ENCODE results near the gene HSD11B2. TPM values are rescaled to one million over a fixed set of nuclear protein-coding genes. Genes with fewer than 3 reads are reported as not detected.

Gene HSD11B2
- total and polyA plus RNA-seq, 2 donors (not counting 1 experiment from before 2014, with no cell fraction given) = 0.15 TPM; not detected in 1

- peaks cover 5% of the 10 kb centered on the region for H3K4me1 ChIP-seq (ENCODE audit: control insufficient read depth, extremely low read depth, insufficient read depth, low read length)
- H3K79me2 ChIP-seq (ENCODE audit: control insufficient read depth, insufficient read depth, low read length) = peaks cover 65% of the 10 kb centered on the region
- peaks cover 4% of the 10 kb centered on the region for H4K20me1 ChIP-seq (ENCODE audit: control insufficient read depth, extremely low read depth, insufficient read depth, low read length)
- no peak overlapping the region for H3K27ac ChIP-seq (ENCODE audit: insufficient read depth, low read length)
- no peaks in the 10 kb centered on the region for H3K36me3 ChIP-seq (ENCODE audit: control insufficient read depth, insufficient read depth, low read length)
- no peak for TF ChIP-seq CTCF (conservative IDR thresholded peaks at IDR 0.05 in 1 of 2, IDR thresholded peaks at IDR 0.05 in 1 of 2; ENCODE audit: low read depth in 1 of 2, low read length in 2 of 2)
- TF ChIP-seq EZH2 (IDR thresholded peaks at IDR 0.05; ENCODE audit: low read length, missing control alignments) = no peak
- no peak overlapping the region for H3K9ac ChIP-seq (ENCODE audit: insufficient read depth, low read length)
- H3K4me3 ChIP-seq (replicated peaks in 1 of 4; ENCODE audit: control extremely low read depth in 1 of 4, insufficient read depth in 1 of 4, low read depth in 3 of 4, low read length in 4 of 4) = no peak overlapping the region
- no peak for DNase-seq (ENCODE audit: low read depth in 2 of 2)
- no peak overlapping the region for H2AFZ ChIP-seq (ENCODE audit: low read length)
- H3K4me2 ChIP-seq (ENCODE audit: extremely low read depth, insufficient read depth, low read length) = no peak overlapping the region
- no peaks in the 10 kb centered on the region for H3K27me3 ChIP-seq (ENCODE audit: control insufficient read depth, insufficient read depth, low read length)
- no peaks in the 10 kb centered on the region for H3K9me3 ChIP-seq (ENCODE audit: control insufficient read depth, insufficient read depth, low read depth, low read length)
Observed at GRCh38 chr16:67474551-67475455, 43.9 kb downstream of the HSD11B2 start.

GRCh38 chr16:67477960-67478554 is 47.1 kb downstream of the HSD11B2 start:
- Histone ChIP-seq H4K20me1 (ENCODE audit: control insufficient read depth, extremely low read depth, insufficient read depth, low read length) (peaks cover under 1% of the 10 kb centered on the region), H2AFZ (ENCODE audit: low read length) (no peak overlapping the region)
- no peak for TF ChIP-seq CTCF (conservative IDR thresholded peaks at IDR 0.05 in 1 of 2, IDR thresholded peaks at IDR 0.05 in 1 of 2; ENCODE audit: low read depth in 1 of 2, low read length in 2 of 2)
- TF ChIP-seq EZH2 (IDR thresholded peaks at IDR 0.05; ENCODE audit: low read length, missing control alignments) = no peak

GRCh38 chr16:67480833-67481560 is 50.1 kb downstream of the HSD11B2 start, which contains the start of gene ATP6V0D1:
Gene ATP6V0D1 (minus strand): TSS chr16:67481157. CDS start chr16:67481086, 71 bp downstream.
- TF ChIP-seq CTCF (conservative IDR thresholded peaks at IDR 0.05 in 1 of 2, IDR thresholded peaks at IDR 0.05 in 1 of 2; ENCODE audit: low read depth in 1 of 2, low read length in 2 of 2) (peak; percentile 72 to 79), EZH2 (IDR thresholded peaks at IDR 0.05; ENCODE audit: low read length, missing control alignments) (no peak)
- peak within 1 kb of the TSS; percentile 98 for H3K9ac ChIP-seq (ENCODE audit: insufficient read depth, low read length)
- DNase-seq (ENCODE audit: low read depth in 2 of 2) = peak; percentile 95 to 98
- no peaks in the 10 kb centered on the region for H3K9me3 ChIP-seq (ENCODE audit: control insufficient read depth, insufficient read depth, low read depth, low read length)
- no peaks in the 10 kb centered on the region for H3K27me3 ChIP-seq (ENCODE audit: control insufficient read depth, insufficient read depth, low read length)
- H3K4me3 ChIP-seq (replicated peaks in 1 of 4; ENCODE audit: control extremely low read depth in 1 of 4, insufficient read depth in 1 of 4, low read depth in 3 of 4, low read length in 4 of 4) = peak within 1 kb of the TSS; percentile 91 to 100 (median 99)
- peak within 1 kb of the TSS; percentile 99 for H3K4me2 ChIP-seq (ENCODE audit: extremely low read depth, insufficient read depth, low read length)
- peak within 1 kb of the TSS; percentile 92 for H2AFZ ChIP-seq (ENCODE audit: low read length)
- H3K36me3 ChIP-seq (ENCODE audit: control insufficient read depth, insufficient read depth, low read length) = peaks cover 4% of the 10 kb centered on the region
- no peaks in the 10 kb centered on the region for H4K20me1 ChIP-seq (ENCODE audit: control insufficient read depth, extremely low read depth, insufficient read depth, low read length)
- H3K4me1 ChIP-seq (ENCODE audit: control insufficient read depth, extremely low read depth, insufficient read depth, low read length) = peaks cover 13% of the 10 kb centered on the region
- peaks cover 39% of the 10 kb centered on the region for H3K79me2 ChIP-seq (ENCODE audit: control insufficient read depth, insufficient read depth, low read length)
- peak within 1 kb of the TSS; percentile 98 for H3K27ac ChIP-seq (ENCODE audit: insufficient read depth, low read length)

More at GRCh38 chr16:67477960-67478554, 47.1 kb downstream of the HSD11B2 start:
- Histone ChIP-seq H3K27me3 (ENCODE audit: control insufficient read depth, insufficient read depth, low read length) (no peaks in the 10 kb centered on the region), H3K4me1 (ENCODE audit: control insufficient read depth, extremely low read depth, insufficient read depth, low read length) (peaks cover 13% of the 10 kb centered on the region), H3K79me2 (ENCODE audit: control insufficient read depth, insufficient read depth, low read length) (peaks cover 63% of the 10 kb centered on the region), H3K27ac (ENCODE audit: insufficient read depth, low read length) (no peak overlapping the region), H3K4me2 (ENCODE audit: extremely low read depth, insufficient read depth, low read length) (no peak overlapping the region), H3K36me3 (ENCODE audit: control insufficient read depth, insufficient read depth, low read length) (no peaks in the 10 kb centered on the region), H3K4me3 (replicated peaks in 1 of 4; ENCODE audit: control extremely low read depth in 1 of 4, insufficient read depth in 1 of 4, low read depth in 3 of 4, low read length in 4 of 4) (no peak overlapping the region), H3K9ac (ENCODE audit: insufficient read depth, low read length) (no peak overlapping the region), H3K9me3 (ENCODE audit: control insufficient read depth, insufficient read depth, low read depth, low read length) (no peaks in the 10 kb centered on the region)
- DNase-seq (ENCODE audit: low read depth in 2 of 2) = no peak

All from fibroblast of lung (primary cell).